Measurements from ENCODE around the gene SLC45A1.
"Not testable (repeated sequence)": the region's sequence is repeated elsewhere in the genome, so short reads cannot be mapped to it uniquely, and the experiment has no call there.

The SLC45A1 gene

DNA sequence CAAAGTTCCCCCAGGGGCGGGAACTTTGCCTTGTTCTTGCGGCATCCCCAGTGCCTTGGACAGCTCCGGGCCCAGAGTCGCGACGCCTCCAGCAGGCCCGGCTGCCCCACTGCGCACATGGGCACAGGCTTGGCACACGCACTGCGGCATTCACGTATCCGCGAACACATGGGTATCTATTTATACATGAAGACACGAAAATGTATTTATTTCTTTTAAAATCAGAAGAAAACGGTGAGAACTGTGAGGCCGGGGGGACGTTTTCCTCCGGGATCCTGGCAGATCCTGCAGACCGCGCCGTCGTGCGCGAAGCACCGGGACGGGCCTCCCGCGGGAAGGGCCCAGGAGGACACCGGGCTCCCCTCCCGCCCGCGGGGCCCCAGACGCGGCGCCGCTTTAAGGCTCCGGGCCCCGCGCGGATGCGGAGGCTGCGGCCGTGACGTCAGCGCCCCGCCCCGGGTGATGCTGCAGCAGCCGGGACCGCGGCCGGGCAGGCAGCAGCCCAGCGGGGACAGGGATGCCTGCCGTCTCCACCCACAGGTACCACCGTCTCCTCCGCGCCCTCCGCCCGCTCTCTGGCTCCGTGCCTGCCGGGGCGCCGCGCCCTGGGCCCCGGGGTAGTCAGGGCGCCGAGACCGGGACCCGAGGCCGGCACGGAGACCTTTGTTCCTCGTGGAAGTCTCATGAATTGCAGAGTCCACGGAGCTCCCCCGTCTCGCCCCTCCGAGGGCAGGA is at the start of gene SLC45A1:
TSS of gene SLC45A1 (plus strand) at position 468 of the 735 bp plus-strand sequence. CDS start 6,216 bp downstream, outside the sequence.
- DNase-seq (ENCODE audit: low read depth): no peak

DNA sequence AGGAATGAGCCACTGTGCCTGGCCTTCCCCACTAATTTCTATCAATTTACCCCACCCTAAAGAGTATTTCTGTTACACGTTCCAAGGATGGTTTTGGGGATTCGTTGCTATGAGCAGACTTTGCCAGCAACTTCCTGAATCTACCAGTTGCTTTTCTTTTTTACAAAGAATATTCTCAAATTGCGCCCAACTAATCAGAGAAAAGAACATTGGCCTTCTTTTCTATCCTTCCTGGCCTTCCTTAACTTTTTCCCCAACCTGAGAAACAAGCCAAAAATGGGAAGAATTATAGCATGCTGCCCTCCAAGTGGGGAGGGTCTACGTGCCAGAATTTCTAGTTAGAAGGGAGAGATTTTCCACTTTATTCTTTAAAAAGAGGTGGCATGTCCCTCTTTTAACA is 44.9 kb upstream of the SLC45A1 start:
- no peak for DNase-seq (ENCODE audit: low read depth)

DNA sequence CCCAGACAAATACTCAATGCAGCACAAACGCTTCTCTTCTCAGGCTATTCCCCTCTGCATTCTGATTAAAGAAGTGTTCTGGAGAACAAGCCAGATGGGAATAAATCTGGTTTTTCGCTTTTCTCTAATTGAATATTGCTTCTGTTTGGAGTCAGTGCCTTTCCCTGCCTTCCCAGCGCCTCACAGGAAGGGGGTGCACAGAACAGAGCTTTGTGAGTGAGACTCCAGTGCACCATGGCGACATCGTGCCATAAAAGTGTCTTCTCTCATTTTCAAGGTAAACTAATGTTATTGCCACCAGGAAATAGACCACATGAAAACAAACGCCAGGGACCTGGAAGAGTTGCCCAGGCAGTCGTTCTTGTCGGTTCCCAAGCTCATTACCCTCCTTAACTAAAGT is 43.6 kb upstream of the SLC45A1 start:
- DNase-seq (ENCODE audit: low read depth): no peak

DNA sequence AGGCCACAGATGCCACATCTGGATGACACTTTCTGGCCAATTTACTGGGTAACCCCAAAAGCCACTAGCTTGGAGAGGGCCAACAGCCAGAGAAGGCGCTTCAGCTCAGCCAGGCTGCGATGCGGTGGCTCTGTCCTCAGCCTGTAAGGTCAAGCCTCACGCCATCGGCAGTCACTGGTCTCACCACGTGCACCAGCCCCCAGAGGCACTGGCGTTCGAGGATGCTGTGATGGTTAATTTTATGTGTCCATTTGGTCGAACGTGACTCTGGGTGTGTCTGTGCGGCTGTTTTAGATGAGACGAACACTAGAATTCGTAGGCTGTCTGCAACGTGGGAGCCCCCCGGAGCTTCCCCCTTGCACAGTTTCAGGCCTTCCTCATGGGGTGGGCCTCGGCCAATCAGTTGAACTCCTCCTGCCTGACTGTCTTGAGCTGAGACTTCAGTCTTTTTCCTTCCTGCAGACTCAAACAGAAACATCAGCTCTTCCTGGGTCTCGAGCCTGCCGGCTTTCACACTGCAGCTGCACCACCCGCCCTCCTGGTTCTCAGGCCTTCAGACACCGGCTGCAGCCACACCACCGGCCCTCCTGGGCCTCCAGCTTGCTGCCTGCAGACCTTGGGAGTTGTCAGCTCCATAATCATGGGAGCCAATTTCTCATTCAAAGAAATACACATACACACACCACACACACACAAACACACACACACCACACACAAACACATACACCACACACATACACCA is 41.6 kb upstream of the SLC45A1 start:
- DNase-seq (ENCODE audit: low read depth): no peak

DNA sequence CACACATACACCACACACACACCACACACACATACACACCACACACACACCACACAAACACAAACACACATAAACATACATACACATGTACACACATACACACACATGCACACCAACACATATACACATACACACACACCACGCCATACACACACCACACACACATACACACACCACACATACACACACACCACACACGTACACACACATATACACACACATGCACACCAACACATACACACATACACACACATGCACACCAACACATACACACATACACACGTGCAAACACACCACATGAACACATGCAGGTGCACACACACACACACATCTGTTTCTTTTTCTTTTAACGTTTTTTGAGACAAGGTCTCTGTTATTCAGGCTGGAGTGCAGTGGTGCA is 41.0 kb upstream of the SLC45A1 start:
- no peak for DNase-seq (ENCODE audit: low read depth)

DNA sequence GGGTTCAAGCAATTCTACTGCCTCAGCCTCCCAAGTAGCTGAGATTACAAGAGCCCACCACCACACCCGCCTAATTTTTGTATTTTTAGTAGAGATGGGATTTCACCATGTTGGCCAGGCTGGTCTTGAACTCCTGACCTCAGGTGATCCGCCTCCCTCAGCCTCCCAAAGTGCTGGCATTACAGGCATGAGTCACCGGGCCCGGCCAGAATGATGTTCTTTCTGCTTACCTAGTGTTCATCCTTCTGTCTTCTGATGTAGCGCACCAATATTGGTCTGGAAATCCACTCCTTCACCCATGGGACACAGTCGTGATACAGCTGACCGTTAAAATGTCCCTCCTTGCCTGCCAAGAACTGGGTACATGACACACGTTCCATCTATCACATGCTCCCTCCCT is 39.2 kb upstream of the SLC45A1 start:
- not testable (repeated sequence) for DNase-seq (ENCODE audit: low read depth)

DNA sequence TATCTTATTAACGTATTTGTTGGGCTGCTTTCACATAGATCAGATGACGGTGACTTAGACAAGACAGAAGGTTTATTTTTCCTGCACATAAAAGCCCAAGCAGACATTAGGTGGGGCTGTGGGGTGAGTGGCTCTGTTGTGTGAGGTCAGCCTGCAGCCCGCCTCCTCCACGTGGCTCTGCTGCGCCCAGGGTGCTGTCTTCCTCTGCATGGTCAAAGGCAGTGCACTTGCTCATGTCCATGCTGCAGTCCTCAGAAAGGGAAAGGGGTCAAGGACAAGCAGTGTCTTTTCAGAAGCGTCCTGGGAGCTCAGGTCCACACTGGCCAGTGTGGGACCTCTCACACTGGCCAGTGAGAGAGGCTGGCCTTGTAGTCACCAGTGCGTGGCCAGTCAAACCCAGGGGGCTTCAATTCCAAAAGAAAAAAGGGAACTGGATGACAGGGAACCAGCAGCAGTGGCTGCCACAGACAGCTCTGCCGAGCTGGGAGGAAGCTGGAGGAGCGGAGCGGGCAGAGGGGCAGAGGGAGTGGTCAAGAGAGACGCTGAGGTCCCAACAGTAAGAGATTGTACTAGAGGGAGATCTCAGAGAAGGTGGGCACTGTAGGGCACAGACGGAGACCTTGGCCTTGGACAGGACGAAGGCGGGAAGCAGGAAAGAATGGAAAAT is 35.9 kb upstream of the SLC45A1 start:
- DNase-seq (ENCODE audit: low read depth): no peak

DNA sequence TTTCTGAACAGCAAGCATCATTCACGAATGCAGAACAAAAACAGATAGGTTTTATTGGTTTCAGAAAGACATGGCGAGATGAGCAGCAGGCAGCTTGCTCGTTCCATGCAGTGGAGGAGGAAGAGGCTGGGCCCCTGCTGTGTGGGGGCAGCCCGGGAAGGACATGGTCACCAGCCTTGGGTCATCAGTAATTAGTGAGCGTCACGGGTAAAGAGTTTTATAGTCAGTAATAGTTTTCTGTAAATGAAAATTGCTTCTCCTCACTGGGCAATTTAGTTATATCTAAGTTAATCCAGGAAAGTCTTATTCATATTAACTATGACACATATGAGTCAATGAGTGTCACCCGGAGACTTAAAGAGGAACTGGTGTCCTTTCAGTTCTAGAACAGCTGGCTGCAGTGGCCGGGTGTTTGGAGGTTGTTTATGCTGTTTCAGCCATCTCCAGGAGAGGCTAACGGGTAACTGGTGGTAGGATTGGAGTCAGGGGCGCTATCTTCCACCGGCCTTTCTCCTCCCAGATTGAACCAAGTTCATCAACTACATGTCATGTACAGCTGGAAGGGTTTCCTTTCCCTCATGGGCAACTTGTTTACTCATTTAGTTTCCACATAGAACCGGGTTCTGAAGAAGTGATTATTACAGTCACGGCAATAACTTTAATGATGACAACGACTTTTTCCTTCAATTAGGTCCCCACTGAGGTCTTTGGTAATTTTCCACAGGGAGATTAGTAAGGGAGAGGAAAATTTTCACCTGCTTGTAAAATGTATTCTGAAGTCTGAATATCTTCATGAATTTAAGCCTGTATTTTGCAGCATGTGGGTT is 34.6 kb upstream of the SLC45A1 start:
- DNase-seq (ENCODE audit: low read depth): no peak

DNA sequence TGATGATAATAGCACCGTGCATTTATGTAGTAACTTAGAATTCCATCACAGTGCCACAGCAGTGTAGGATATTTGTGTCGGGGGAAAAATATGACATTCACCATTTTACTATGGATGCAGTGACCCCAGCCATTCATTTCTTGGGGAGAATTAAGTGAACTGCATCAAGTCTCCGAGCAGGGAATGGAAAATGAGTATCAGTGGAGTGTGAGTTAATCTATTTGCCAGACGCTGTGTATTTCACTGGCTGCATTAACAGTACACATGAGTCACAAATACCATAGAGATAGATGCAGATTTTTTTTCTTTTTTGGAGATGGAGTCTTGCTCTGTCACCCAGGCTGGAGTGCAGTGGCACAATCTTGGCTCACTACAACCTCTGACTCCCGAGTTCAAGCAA is 33.8 kb upstream of the SLC45A1 start:
- no peak for DNase-seq (ENCODE audit: low read depth)

DNA sequence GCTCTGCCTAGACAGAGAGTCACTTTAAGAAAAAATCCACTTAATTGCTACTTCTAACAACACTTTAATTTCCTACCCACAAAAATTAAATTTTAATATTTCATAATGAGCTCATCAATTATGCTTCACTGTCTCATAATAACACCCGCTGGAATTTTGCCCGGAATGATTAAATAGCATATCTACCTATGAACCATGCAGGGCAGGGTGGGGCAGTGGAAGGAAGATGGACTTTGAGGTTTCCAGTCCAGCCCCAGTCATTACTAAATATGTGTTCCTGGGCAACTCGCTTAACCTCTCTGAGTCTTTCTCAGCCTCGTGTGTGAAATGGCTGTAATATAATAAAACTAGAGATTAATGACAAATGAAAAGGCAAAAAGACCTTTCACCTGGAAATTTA is 32.8 kb upstream of the SLC45A1 start:
- DNase-seq (ENCODE audit: low read depth): no peak

DNA sequence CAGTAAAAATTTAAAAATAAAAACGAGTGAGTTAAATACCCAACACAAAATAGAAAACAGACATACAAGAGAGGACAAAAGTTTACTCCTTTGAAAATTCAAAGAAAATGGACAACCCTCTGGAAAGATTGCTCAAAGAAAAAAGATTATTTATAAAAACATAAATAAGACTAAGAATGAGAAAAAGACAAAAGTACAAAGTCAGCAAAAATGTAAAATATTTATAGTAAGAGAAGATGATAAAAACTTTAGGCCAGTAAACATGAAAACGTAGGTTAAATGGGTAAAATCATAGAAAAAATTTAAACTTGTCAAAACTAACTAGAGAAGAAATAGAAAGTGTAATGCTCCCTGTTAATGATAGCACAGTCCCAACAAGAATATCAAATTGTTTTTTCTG is 31.9 kb upstream of the SLC45A1 start:
- DNase-seq (ENCODE audit: low read depth): no peak

DNA sequence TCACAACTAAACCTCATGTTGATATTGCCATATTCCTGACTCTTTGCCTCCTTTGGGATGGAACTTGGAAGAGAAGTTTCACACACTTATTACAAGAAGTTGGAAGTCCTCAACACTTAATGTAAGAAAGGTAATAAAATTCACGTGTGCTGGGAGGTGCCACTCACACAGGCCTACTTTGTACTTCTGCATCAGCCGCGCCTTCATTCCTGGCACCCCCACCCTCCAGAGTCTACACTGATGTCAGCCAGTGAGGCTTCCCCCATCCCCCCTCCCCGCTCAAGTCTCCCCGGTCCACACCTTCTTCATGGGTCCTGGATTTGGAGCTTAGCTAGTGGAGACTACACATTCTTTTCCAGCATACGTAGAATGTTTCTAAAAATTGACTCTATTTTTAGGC is 24.8 kb upstream of the SLC45A1 start:
- DNase-seq (ENCODE audit: low read depth): no peak

DNA sequence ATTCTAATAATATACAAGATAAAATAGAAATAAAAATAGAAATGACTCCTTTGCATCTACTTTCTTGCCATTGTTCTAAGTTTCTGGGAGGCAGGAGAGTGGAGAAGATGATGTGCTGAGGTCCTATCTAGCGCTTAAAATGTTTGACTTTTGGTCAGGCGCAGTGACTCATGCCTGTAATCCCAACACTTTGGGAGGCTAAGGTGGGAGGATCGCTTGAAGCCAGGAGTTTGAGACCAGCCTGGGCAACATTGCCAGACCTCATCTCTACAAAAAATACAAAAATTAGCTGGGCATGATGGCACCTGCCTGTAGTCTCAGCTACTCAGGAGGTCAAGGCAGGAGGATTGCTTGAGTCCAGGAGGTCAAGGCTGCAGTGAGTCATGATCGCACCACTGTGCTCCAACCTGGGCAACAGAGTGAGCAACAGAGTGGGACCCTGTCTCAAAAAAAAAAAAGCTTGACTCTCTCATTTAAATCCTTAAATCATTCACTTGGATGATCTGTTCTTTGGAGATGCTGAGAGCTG is 24.2 kb upstream of the SLC45A1 start:
- DNase-seq (ENCODE audit: low read depth): no peak

DNA sequence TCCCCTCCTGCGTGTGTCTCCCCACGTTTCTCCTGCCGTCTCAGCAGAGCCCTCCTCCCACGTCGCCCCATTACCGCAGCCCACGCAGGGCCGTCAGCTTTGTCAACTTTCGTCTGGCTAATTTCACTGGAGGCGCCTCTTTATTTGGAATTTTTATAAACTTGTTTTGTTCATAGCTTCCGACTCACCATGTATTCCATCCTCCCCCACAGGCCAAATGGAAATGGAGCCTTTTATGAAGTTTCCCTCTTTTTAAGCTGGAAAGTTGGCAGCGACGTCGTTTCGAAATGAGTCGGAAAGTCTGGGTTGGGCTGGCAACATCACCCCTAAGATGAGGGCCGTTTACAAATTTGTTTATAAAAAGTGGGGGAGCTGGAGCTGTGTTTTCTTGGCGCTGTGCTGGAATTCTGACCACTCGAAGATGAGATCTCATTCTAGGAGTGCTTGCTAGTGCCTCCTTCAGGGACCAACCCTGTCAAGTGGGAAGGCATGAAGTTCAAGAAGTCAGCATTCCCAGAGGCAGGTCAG is 23.7 kb upstream of the SLC45A1 start:
- DNase-seq (ENCODE audit: low read depth): no peak

DNA sequence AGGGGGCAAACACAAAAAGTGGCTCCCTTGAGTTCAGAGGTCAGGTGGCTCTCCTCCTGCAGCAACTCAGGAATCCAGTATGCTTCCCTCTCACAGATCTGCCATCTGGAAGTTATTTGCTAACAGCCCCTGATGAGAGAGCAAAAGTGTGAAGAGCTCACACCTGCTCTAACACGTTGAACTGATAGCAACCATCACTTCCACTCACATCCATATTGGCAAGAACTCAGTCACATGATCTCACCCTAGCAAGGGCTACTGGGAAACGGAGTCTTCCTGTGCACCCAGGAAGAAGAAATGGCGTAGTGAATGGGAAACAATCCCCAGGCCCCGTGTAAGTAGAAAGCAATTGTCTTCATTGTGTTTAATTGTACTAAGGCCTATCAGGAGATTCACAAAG is 20.7 kb upstream of the SLC45A1 start:
- no peak for DNase-seq (ENCODE audit: low read depth)

DNA sequence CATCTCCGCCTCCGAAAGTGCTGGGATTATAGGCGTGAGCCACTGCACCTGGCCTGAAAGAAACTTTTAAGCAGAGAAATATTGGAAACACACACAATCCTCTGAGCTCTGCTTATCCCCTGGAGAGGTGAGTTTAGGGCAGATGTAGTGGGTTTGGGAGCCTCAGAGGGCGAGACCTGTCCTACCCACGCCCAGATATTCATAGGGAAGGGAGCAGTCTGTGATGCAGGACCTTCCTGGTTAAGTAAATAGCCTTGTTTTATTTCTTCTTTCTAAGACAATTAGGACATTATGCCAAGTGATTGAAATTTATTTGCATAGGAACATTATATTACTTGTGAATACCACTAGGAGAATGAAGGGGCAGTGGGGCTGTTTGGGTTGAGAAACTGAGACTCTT is 18.0 kb upstream of the SLC45A1 start:
- no peak for DNase-seq (ENCODE audit: low read depth)

DNA sequence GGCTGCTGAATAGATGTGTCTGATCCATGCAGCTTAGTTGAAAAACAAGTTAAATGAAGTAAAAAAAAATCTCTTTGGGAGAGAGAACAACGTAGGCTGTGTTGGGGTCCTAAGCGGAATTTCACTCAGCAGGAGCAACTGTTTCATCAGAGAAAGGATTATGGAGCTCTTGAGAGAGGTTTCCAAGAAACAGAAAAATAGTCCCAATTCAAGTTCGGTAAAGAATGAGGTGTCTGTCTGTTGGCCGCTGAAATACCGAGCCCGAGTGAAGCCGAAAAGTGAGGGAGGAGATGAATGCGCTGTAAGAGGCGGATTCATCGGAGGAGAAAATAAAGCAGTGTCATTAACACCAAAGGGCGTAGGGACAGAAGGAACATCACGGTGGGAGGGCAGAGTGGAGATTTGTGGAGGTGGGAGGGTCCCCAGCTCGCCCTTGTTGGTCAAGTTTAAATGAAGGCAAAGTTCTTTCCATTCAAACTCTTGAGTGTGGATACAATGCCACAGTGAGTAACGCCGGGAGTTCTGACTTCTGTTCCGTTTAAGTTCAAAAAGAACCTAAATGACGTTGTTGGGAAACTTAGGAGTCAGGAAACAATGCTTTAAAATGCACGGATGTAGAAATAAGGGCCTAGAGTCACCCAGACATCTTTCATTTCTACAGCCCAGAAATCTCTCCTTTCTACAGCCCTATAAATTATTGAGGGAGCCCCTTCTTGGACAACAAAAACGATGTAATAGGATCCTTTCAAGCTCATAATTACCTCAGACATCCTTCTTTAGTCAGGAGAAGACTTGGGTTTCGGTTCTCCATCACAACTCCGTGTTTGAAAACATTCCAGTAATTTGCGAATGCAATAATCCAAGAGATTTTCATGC is 15.6 kb upstream of the SLC45A1 start:
- DNase-seq (ENCODE audit: low read depth): no peak

DNA sequence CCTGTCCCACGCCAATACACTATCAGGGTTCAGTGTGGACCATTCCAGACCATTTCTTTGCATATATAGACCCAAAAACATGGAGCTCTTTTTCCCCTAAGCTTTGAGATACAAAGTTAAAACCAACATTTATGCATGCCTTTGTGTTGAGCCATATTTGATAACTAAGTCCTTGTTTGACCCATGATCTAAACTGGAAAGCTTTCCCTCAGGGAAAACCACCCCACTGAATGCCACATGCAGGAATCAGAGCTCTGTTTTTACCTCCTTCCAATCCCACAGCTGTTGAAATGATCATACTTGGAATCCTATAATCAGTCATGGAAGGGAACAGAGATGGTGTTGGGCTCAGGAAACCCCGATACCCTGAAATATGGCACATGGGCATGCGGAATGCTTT is 14.8 kb upstream of the SLC45A1 start:
- no peak for DNase-seq (ENCODE audit: low read depth)

DNA sequence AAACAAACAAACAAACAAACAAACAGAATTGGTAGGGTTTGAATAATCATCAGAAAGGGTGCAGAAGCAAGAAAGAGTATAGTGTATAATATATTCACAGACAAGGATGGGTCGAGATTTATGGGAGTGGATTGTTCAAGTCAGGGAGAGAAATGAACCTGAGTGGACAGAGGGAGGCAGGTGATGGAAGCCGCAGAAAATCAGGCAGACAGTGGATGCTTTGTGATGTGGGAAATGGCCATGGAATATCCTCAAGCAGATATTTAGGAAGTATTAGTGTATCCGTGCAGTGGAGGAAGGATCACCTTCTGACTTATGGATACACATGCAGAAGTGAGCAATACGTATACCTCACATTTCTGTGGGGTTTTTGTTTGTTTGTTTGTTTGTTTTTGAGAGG is 14.0 kb upstream of the SLC45A1 start:
- no peak for DNase-seq (ENCODE audit: low read depth)

DNA sequence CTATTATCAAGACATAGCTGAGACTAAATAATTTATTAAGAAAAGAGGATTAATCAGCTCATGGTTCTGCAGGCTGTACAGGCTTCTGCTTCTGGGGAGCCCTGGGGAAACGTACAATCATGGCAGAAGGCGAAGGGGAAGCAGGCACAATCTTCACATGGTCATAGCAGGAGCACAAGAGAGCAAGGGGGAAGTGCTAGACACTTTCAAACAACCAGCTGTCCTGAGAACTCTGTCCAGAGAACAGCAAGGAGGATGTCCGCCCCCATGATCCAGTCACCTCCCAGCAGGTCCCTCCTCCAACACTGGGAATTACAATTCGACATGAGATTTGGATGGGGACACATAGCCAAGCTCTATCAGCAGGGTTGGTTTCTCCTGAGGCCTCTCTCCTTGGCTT is 10.3 kb upstream of the SLC45A1 start:
- DNase-seq (ENCODE audit: low read depth): no peak
